Calu3 (cell line): ENCODE results near the gene RFTN1. TPM values are rescaled to one million over a fixed set of nuclear protein-coding genes. Genes with fewer than 3 reads are reported as not detected.

Experiments used
- BruUV-seq: library from RNA; stranded (reverse); fragments of 400-500 nt; replicated peaks from 2 replicates; lab custom pipeline; 2021; lab: Mats Ljungman, UMichigan
- CTCF ChIA-PET: fragments of 300-600 bp; sonication (Branson Sonifier 250); formaldehyde crosslinking; loops from one replicate; lab custom pipeline; 2022; ENCODE audit warnings: antibody characterized with exemption; lab: Charles Lee
- DNase-seq: peaks from one replicate; pipeline ENCODE4 v3.0.0; 2022
- H3K27ac Mint-ChIP-seq: one replicate; pipeline ENCODE4 v1.8.0; 2022; ENCODE audit warnings: mixed read lengths; ENCODE audit not compliant: unreplicated experiment
- H3K27me3 Mint-ChIP-seq: one replicate; pipeline ENCODE4 v1.8.0; 2022; ENCODE audit warnings: mixed read lengths; ENCODE audit not compliant: unreplicated experiment
- H3K36me3 Mint-ChIP-seq: one replicate; pipeline ENCODE4 v1.8.0; 2022; ENCODE audit warnings: mild to moderate bottlenecking, moderate library complexity, mixed read lengths; ENCODE audit not compliant: insufficient read depth, unreplicated experiment
- H3K4me1 Mint-ChIP-seq: one replicate; pipeline ENCODE4 v1.8.0; 2022; ENCODE audit warnings: mild to moderate bottlenecking, low read depth, mixed read lengths; ENCODE audit not compliant: unreplicated experiment
- H3K4me3 Mint-ChIP-seq: one replicate; pipeline ENCODE4 v1.8.0; 2022; ENCODE audit warnings: mild to moderate bottlenecking, low read depth, moderate library complexity, mixed read lengths; ENCODE audit not compliant: unreplicated experiment
- H3K9me3 Mint-ChIP-seq: one replicate; pipeline ENCODE4 v1.8.0; 2022; ENCODE audit warnings: low read depth, mixed read lengths; ENCODE audit not compliant: unreplicated experiment
- intact Hi-C: fragments of 100-400 bp; cut with micrococcal nuclease; formaldehyde crosslinking; loops from one replicate; pipeline ENCODE4 v1.10.0; 2022; ENCODE audit not compliant: unreplicated experiment
- total RNA-seq: library from RNA; stranded (reverse); gene quantifications from 2 replicates; pipeline ENCODE4 v1.2.3, GENCODE V29; 2022
- TF ChIP-seq, protein P1 (sequence below): fragments of 200-600 bp; IDR thresholded peaks from one replicate; pipeline ENCODE4 v1.8.0; 2022; ENCODE audit warnings: antibody characterized with exemption; ENCODE audit not compliant: unreplicated experiment

RFTN1 gene
- total RNA-seq, 1 experiment from 2014 or later = 1.6 TPM

DNA sequence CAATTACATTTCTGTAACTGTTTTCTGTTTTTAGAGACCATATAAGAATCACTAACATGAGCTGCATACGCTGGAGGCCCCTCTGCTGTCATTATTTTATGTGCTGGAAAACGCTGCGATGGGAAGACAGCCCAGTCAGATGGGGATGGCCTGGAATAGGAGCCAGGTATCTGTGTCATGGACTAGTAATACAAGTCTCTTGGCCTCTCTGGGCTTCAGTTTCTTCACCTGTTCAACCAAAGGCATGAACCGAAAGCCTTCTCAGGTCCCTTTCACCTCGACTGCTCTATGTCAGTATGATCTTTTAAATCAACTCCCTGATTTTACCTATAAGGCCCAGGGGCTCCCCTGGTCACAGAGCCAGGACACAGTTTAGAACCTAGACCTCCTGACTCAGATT is 14.6 kb upstream of the RFTN1 start:
- peaks cover 66% of the 10 kb centered on the region for H3K27me3 Mint-ChIP-seq
- intact Hi-C loops = no loop called here
- no peak overlapping the region for H3K4me3 Mint-ChIP-seq
- no peaks in the 10 kb centered on the region for H3K36me3 Mint-ChIP-seq
- no peak for DNase-seq
- CTCF ChIA-PET = no interaction called here
- H3K9me3 Mint-ChIP-seq = no peaks in the 10 kb centered on the region
- H3K27ac Mint-ChIP-seq = no peak overlapping the region
- no TSS peak for BruUV-seq
- TF ChIP-seq, protein P1, sequence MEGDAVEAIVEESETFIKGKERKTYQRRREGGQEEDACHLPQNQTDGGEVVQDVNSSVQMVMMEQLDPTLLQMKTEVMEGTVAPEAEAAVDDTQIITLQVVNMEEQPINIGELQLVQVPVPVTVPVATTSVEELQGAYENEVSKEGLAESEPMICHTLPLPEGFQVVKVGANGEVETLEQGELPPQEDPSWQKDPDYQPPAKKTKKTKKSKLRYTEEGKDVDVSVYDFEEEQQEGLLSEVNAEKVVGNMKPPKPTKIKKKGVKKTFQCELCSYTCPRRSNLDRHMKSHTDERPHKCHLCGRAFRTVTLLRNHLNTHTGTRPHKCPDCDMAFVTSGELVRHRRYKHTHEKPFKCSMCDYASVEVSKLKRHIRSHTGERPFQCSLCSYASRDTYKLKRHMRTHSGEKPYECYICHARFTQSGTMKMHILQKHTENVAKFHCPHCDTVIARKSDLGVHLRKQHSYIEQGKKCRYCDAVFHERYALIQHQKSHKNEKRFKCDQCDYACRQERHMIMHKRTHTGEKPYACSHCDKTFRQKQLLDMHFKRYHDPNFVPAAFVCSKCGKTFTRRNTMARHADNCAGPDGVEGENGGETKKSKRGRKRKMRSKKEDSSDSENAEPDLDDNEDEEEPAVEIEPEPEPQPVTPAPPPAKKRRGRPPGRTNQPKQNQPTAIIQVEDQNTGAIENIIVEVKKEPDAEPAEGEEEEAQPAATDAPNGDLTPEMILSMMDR = no peak
- H3K4me1 Mint-ChIP-seq = no peaks in the 10 kb centered on the region

DNA sequence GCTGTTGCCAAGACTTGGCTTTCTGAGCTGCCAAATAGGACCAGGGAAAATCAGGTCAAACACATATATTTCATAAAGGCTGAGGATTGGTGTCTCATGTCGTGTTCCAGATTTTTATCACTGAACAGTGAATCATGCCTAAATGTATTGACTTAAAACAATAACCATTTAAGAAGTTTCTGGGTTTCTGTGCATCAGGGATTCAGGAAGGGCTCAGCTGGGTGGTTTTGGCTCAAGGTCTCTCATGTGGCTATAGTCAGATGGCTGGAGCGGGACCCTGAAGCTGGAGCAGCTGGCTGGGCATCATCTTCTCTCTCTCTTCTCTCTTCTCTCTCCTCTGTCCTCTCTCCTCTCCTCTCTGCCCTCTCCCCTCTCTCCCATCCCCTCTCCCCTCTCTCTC is 10.7 kb upstream of the RFTN1 start:
- peaks cover 69% of the 10 kb centered on the region for H3K27me3 Mint-ChIP-seq
- no peaks in the 10 kb centered on the region for H3K36me3 Mint-ChIP-seq
- no TSS peak for BruUV-seq
- no peaks in the 10 kb centered on the region for H3K4me1 Mint-ChIP-seq
- no peak overlapping the region for H3K4me3 Mint-ChIP-seq
- TF ChIP-seq, protein P1 = no peak
- no peak for DNase-seq
- intact Hi-C loops = no loop called here
- CTCF ChIA-PET = no interaction called here
- H3K27ac Mint-ChIP-seq = no peak overlapping the region
- no peaks in the 10 kb centered on the region for H3K9me3 Mint-ChIP-seq

DNA sequence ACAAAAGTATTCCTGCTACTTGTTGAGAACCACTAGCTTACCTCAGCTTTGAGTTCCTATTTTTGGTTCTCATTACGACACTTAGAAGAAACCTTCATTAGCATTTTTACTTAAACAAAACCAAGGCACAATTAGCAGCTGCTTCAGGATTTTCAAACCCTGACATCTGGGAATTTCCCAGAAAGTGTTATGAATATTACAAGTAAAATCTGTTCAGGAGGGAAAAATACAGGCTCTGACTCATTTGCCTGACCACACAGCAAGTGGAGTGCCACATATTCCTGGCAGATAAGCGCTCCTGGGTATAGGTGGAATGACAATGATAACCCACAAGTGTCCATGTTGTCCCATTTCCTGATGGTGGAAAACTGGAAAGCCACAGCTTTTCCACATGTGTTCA is 10.3 kb upstream of the RFTN1 start:
- CTCF ChIA-PET = no interaction called here
- BruUV-seq = no TSS peak
- Mint-ChIP-seq H3K9me3 (no peaks in the 10 kb centered on the region), H3K36me3 (no peaks in the 10 kb centered on the region), H3K4me1 (no peaks in the 10 kb centered on the region), H3K27me3 (peaks cover 73% of the 10 kb centered on the region), H3K27ac (no peak overlapping the region), H3K4me3 (no peak overlapping the region)
- no peak for DNase-seq
- TF ChIP-seq, protein P1 = no peak
- intact Hi-C loops = no loop called here

DNA sequence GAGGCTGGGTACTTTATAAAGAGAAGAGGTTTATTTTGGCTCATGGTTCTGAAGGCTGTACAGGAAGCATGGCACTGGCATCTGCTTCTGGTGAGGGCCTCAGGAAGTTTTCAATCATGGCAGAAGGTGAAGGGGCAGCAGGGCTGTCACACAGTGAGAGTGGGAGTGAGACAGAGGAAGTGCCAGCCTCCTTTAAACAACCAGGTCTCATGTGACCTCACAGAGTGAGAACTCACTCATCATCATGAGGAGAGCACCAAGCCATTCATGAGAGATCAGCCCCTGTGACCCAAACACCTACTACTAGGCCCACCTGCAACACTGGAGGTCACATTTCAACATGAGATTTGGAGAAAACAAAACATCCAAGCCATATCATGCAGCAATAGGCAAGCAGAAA is 9.3 kb upstream of the RFTN1 start:
- Mint-ChIP-seq H3K27me3 (peaks cover 82% of the 10 kb centered on the region), H3K9me3 (no peaks in the 10 kb centered on the region), H3K36me3 (no peaks in the 10 kb centered on the region), H3K4me1 (no peaks in the 10 kb centered on the region), H3K4me3 (no peak overlapping the region), H3K27ac (no peak overlapping the region)
- no peak for DNase-seq
- BruUV-seq = no TSS peak
- TF ChIP-seq, protein P1 = no peak
- CTCF ChIA-PET = no interaction called here
- intact Hi-C loops = no loop called here
